HG02938 (cell line): ENCODE measurements around the gene OR2T2.
"Not testable (repeated sequence)": the region's sequence is repeated elsewhere in the genome, so short reads cannot be mapped to it uniquely, and the experiment has no call there.

Source experiments
- ATAC-seq: cut with Tn5 transposase; IDR thresholded peaks from one replicate; pipeline ENCODE4 v1.9.1; 2021; ENCODE audit warnings: mild to moderate bottlenecking, moderate library complexity; ENCODE audit not compliant: unreplicated experiment

The OR2T2 gene

DNA sequence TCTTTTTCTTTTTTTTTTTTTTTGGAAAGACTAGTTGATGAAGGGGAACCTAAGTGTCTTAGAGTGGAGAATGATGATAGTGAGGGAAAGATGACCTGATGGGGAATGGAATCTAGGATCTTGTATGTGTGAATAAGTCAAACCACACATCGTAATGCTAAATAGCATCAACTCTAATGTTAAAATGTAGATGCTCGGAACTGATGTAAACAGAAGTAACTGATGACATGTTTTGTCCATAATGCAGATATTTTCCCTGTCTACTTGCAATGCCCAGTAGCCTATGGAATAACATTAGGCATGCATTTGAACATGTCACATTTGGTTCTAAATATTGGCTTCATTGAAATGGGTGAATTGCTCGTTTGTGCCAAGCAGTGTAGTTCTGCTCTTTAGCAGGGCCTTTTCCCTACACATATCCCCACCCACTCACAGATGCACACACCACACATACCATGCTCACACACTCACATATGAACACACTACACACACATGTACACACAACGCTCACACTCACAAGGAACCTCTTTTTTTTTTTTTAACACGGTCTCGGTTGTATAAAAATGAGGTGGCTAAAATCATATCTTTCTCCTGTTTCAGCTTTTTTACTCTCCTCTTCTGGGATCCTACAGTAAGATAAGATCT is 4.5 kb downstream of the OR2T2 start:
- ATAC-seq = not testable (repeated sequence)

DNA sequence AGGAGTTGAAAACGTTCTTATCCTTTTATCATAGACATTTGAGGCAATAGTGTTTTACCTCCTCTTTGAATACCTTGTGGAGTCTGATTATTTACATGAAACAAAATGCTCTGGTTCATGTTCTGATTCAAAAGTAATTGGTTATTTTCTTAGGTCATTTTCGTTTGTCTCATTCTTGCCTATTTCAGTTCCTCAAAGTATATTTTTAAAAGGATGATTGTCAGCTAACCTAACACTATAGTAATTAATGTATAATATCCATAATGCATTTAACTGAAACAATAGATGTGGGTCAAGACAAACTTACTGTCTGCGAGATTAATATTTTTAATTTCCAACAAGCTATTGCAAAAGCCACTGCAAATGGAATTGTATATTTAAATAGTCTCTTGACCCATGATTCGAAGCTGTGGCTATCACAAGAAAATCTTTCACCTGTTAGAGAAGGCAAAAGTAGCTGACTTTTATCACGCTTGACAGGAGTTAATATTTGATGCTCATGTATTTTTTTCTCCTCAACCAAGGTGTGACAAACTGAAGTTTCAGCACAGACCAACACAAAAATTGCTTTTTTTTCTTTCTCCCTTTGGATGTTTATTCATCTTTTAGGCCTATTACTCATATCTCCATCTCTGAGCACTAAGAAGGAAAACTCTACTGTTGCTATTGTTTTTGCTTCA is 5.2 kb downstream of the OR2T2 start:
- peak; percentile 64 for ATAC-seq

- not testable (repeated sequence) for ATAC-seq
Observed at GRCh38 chr1:248453619-248454018, 8.2 kb downstream of the OR2T2 start.

- not testable (repeated sequence) for ATAC-seq
Observed at GRCh38 chr1:248455045-248455444, 9.6 kb downstream of the OR2T2 start.

GRCh38 chr1:248456635-248457034 is 11.2 kb downstream of the OR2T2 start:
- ATAC-seq = not testable (repeated sequence)

- ATAC-seq = not testable (repeated sequence)
Observed at GRCh38 chr1:248459117-248459516, 13.7 kb downstream of the OR2T2 start.

DNA sequence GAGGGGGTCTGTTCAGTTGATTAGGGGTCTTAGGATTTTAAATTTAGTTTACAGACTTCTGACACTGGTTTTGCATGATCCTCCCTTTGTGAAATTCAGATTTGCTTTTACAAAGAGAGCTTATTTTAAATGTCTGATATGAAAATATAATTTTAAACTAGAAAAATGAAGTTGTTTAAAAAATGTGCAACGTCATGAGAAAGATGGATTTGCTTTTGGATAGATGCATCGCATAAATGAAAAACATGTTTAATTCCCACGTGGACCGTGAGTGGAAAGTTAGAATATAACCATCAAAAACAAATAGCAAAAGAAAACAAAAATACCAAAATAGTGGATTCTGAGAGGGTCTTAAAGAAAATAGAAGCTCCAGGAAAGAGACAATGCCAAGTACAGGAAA is 25.7 kb downstream of the OR2T2 start:
- ATAC-seq = no peak

GRCh38 chr1:248472111-248472510 is 26.7 kb downstream of the OR2T2 start:
- not testable (repeated sequence) for ATAC-seq

DNA sequence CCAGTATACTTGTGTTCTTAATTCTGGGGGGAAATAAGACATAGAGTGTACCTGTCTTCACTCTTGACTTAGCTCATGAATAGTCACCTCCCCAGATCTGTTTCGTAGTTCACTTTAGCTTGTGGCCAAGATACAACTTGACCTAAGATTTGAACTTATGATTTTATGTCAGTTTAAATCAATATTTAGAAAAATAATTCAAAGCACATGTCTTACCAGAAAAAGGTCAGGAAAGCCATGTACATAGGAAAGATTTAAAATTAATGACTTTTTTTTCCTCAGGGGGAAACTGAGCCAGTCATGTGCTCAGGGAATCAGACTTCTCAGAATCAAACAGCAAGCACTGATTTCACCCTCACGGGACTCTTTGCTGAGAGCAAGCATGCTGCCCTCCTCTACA is 27.6 kb downstream of the OR2T2 start, which contains the start of gene OR2T3:
TSS of gene OR2T3 (plus strand) at position 301 of the 400 bp plus-strand sequence. CDS start at position 301, 0 bp downstream.
- not testable (repeated sequence) for ATAC-seq

- peak; percentile 81 for ATAC-seq
Observed at GRCh38 chr1:248475660-248476059, 30.2 kb downstream of the OR2T2 start.

DNA sequence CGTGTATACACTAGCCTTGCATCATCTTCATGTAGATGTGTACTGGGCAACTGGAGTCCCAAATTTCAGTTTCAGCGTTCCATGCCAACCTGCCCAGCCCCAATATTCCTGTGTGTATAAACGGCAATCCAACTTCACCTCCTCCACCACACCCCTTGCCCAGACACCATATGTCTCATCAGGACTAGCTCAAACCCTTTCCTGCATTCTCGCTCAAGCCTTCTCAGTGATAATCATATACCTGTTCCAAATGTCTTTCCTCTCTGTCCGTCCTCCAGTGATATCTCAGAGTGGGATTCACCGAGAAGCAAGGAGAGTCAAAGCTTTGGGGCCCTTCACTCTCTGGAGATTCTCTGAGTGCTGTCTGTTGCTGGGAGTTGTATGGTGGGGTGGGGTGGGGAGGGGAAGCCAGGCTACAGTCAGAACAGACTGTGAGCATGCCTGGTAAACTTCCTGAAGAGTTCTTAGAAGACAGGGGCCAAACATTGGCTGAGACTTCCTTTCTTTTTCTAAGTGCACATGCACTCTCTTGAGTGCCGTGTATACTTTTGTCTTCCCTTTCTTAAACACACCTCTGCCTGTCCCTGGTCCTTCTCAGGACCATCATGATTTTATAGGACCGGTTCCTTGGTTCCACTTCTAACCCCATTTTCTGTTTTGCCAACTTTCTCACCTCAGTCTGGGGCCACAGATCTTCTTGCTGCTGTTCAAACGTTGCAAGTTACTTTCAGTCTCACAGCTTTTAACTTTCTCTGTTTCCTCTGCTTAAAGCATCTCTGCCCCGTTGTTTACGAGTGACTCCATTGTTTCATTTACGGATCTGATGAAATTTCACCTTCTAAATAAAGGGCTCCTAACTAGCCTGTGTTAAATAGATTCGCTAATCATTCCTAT is 36.5 kb downstream of the OR2T2 start:
- peak; percentile 90 for ATAC-seq

DNA sequence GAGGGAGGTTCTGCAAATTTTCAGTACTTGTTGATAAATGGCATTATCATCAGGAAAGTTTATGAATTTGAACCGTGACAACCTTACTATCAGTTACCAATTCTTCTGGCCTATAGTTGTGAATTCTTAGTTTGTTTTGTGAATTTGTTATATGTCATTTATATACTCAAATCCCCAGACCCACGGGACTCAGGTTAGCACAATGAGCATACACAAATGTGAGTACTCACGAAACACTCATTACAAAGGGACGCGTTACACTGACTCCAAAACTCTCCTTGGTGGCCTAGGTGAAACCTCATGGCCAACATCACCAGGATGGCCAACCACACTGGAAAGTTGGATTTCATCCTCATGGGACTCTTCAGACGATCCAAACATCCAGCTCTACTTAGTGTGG is 42.9 kb downstream of the OR2T2 start, which contains the start of gene OR2T5:
TSS of gene OR2T5 (plus strand) at position 301 of the 400 bp plus-strand sequence. CDS start at position 301, 0 bp downstream.
- not testable (repeated sequence) for ATAC-seq

GRCh38 chr1:248496661-248497060 is 51.2 kb downstream of the OR2T2 start:
- ATAC-seq = not testable (repeated sequence)

DNA sequence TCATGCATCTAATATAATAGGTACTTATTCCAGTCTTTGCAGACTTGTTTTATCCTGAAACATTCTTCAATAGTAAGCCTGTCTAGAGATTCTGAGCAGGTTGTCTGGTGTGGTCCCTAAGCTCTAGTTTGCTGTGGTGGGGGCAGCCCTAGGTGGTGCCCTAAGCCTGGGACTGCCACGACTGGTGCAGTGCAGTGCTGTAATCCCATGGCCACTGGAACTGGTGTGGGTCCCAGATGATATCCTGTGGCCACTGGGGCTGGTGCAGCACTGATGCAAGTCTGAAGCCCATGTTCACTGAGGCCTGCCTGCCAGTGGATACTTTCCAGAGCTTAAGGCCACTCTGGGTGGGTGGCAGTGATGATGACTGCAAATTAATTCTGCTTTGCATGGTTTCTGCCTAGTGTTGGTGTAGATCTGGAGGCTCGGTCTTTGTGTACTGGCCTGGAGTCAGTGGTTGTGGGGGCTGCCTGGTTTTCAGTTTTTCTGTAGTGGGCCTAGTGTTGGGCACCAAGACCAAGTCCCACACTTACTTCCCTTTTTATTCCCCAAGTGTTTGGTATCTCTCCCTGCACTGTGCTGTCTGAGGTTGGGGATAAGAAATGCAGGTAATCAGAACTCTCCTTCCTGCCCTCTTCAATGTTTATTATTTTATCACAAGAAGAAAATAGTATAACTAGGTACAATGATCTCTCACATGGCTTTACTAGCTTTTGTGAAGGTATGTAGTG is 55.0 kb downstream of the OR2T2 start:
- ATAC-seq = not testable (repeated sequence)
